A673 (cell line): Measurements from ENCODE around the gene PPP1CB.

Source experiments
- CTCF ChIP-seq: fragments of 300-800, 200-600 bp; sonication (generic); conservative IDR thresholded peaks from 2 replicates; pipeline ENCODE4 v1.5.1; 2017; ENCODE audit warnings: low read depth, mild to moderate bottlenecking, antibody characterized with exemption, low read length, moderate library complexity, mixed read lengths
- EZH2 ChIP-seq: fragments of 200-600 bp; sonication (generic); IDR thresholded peaks from 2 replicates; pipeline ENCODE4 v1.6.1; 2017; ENCODE audit warnings: borderline replicate concordance, low read depth, mild to moderate bottlenecking, mixed read lengths, antibody characterized with exemption, low read length; ENCODE audit not compliant: poor library complexity, severe bottlenecking

GRCh38 chr2:28824870-28825269 is 73.2 kb downstream of the PPP1CB start:
- TF ChIP-seq CTCF (no peak), EZH2 (no peak)
